MCF 10A (cell line): ENCODE results near the gene BUB1. TPM values are rescaled to one million over a fixed set of nuclear protein-coding genes. Genes with fewer than 3 reads are reported as not detected.

Source experiments
- total RNA-seq: library from RNA; stranded (reverse); gene quantifications from 2 replicates; pipeline ENCODE4 v1.2.3, GENCODE V29; 2022

The BUB1 gene
- total RNA-seq, 1 experiment from 2014 or later = 25.5 TPM

Other genes with a start within 250 kb of the BUB1 start
- 1.5 and 1.7 TPM in 2 replicates for gene LIMS4, start 205.2 kb downstream of the BUB1 start, total RNA-seq
- gene RGPD6, start 100.8 kb downstream of the BUB1 start, total RNA-seq = 16.7 and 21.0 TPM in 2 replicates
- gene ACOXL, start 54.5 kb upstream of the BUB1 start, total RNA-seq = not detected in 2 replicates